Sigmoid colon (tissue), 4 donors: Measurements from ENCODE around the gene ATP6V0B.

Experiments
- CTCF ChIP-seq, 4 experiments: fragments of 450-650 bp in 3 of 4; fragments of 200-600 bp in 1 of 4; IDR thresholded peaks; one replicate each; pipeline ENCODE4 v1.5.1; 2016 to 2019; ENCODE audit warnings: antibody characterized with exemption in 4 of 4, mild to moderate bottlenecking in 3 of 4, moderate library complexity in 2 of 4
- EP300 ChIP-seq, 4 donors: sonication (generic); formaldehyde crosslinking; IDR thresholded peaks; one replicate each; pipeline ENCODE4 v1.6.1; 2017; ENCODE audit warnings: antibody characterized with exemption in 4 of 4
- POLR2A ChIP-seq, 2 donors: fragments of 450-650 bp; IDR thresholded peaks; one replicate each; pipeline ENCODE4 v1.6.1; 2016; ENCODE audit warnings: antibody characterized with exemption in 2 of 2, mild to moderate bottlenecking in 2 of 2, moderate library complexity in 2 of 2
- POLR2AphosphoS5 ChIP-seq, 4 donors: sonication (generic); formaldehyde crosslinking; IDR thresholded peaks; one replicate each; pipeline ENCODE4 v1.6.1; 2017; ENCODE audit warnings: antibody characterized with exemption in 4 of 4

GRCh38 chr1:43991476-43992231 is 16.9 kb downstream of the ATP6V0B start, which contains the start of gene CCDC24:
- no peak for TF ChIP-seq CTCF (IDR thresholded peaks at IDR 0.05)
- peak; percentile 3 to 60 (median 55) for TF ChIP-seq POLR2AphosphoS5 (IDR thresholded peaks at IDR 0.05)
- TF ChIP-seq EP300 (IDR thresholded peaks at IDR 0.05), result no peak
- TF ChIP-seq POLR2A (IDR thresholded peaks at IDR 0.05), result no peak
